Dedifferentiated amniotic fluid mesenchymal stem cell (primary cell): ENCODE results near the gene FAM169A.
"Not testable (repeated sequence)": the region's sequence is repeated elsewhere in the genome, so short reads cannot be mapped to it uniquely, and the experiment has no call there.

Experiments used
- DNase-seq: peaks from one replicate; pipeline ENCODE4 v3.0.0-alpha.2; 2016; ENCODE audit errors: extremely low spot score

The FAM169A gene

GRCh38 chr5:74869414-74869813 lies 3.2 kb upstream of the FAM169A start:
- DNase-seq, result not testable (repeated sequence)

GRCh38 chr5:74866596-74867162 lies 492 bp upstream of the FAM169A start:
- DNase-seq, result no peak

GRCh38 chr5:74865256-74865803 lies 857 bp downstream of the FAM169A start:
- no peak for DNase-seq

- DNase-seq, result no peak
Observed at GRCh38 chr5:74864823-74865222, 1.4 kb downstream of the FAM169A start.

GRCh38 chr5:74863726-74864125 lies 2.5 kb downstream of the FAM169A start:
- DNase-seq, result no peak

GRCh38 chr5:74862221-74862620 lies 4.0 kb downstream of the FAM169A start:
- no peak for DNase-seq

- DNase-seq, result not testable (repeated sequence)
Observed at GRCh38 chr5:74856975-74857374, 9.2 kb downstream of the FAM169A start.

GRCh38 chr5:74853256-74853655 lies 12.9 kb downstream of the FAM169A start:
- no peak for DNase-seq

- peak; percentile 52 for DNase-seq
Observed at GRCh38 chr5:74851684-74852353, 14.4 kb downstream of the FAM169A start.

GRCh38 chr5:74850789-74851425 lies 15.3 kb downstream of the FAM169A start:
- no peak for DNase-seq

- no peak for DNase-seq
Observed at GRCh38 chr5:74850030-74850429, 16.2 kb downstream of the FAM169A start.

- DNase-seq, result no peak
Observed at GRCh38 chr5:74848553-74849025, 17.6 kb downstream of the FAM169A start.

GRCh38 chr5:74839229-74839628 lies 27.0 kb downstream of the FAM169A start:
- no peak for DNase-seq

- DNase-seq, result no peak
Observed at GRCh38 chr5:74838262-74838661, 27.9 kb downstream of the FAM169A start.

- no peak for DNase-seq
Observed at GRCh38 chr5:74837115-74837514, 29.1 kb downstream of the FAM169A start.

- DNase-seq, result no peak
Observed at GRCh38 chr5:74833537-74834266, 32.5 kb downstream of the FAM169A start.

- no peak for DNase-seq
Observed at GRCh38 chr5:74829413-74829812, 36.8 kb downstream of the FAM169A start.

GRCh38 chr5:74822288-74822687 lies 43.9 kb downstream of the FAM169A start:
- DNase-seq, result no peak

GRCh38 chr5:74816875-74817274 lies 49.3 kb downstream of the FAM169A start:
- no peak for DNase-seq

GRCh38 chr5:74810915-74811314 lies 55.3 kb downstream of the FAM169A start:
- no peak for DNase-seq

GRCh38 chr5:74801941-74802340 lies 64.2 kb downstream of the FAM169A start:
- no peak for DNase-seq

GRCh38 chr5:74801197-74801596 lies 65.0 kb downstream of the FAM169A start:
- no peak for DNase-seq
